ENCODE results near the gene GRK6.

DNA sequence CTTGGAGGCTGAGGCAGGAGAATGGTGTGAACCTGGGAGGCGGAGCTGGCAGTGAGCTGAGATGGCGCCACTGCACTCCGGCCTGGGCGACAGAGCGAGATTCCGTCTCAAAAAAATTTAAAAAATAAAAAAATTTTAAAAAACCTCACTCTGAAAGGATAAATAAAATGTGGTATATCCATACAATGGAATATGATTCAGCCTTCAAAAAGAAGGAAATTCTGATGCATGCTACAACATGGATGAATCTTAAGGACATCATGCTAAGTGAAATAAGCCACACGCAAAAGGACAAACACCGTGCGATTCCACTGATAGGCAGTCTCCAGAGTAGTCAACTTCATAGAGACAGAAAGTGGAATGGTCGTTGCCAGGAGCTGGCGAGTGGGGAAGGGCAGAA is 38.6 kb downstream of the GRK6 start:
- TF ChIP-seq, protein P1, sequence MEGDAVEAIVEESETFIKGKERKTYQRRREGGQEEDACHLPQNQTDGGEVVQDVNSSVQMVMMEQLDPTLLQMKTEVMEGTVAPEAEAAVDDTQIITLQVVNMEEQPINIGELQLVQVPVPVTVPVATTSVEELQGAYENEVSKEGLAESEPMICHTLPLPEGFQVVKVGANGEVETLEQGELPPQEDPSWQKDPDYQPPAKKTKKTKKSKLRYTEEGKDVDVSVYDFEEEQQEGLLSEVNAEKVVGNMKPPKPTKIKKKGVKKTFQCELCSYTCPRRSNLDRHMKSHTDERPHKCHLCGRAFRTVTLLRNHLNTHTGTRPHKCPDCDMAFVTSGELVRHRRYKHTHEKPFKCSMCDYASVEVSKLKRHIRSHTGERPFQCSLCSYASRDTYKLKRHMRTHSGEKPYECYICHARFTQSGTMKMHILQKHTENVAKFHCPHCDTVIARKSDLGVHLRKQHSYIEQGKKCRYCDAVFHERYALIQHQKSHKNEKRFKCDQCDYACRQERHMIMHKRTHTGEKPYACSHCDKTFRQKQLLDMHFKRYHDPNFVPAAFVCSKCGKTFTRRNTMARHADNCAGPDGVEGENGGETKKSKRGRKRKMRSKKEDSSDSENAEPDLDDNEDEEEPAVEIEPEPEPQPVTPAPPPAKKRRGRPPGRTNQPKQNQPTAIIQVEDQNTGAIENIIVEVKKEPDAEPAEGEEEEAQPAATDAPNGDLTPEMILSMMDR (conservative IDR thresholded peaks at IDR 0.05; ENCODE audit: low read depth, low read length) = no peak
- TF ChIP-seq USF2 (IDR thresholded peaks at IDR 0.05; ENCODE audit: low read depth, low read length) (no peak), POLR2A (IDR thresholded peaks at IDR 0.05; ENCODE audit: low read depth, low read length) (no peak), RAD21 (IDR thresholded peaks at IDR 0.05; ENCODE audit: low read length) (no peak), MXI1 (IDR thresholded peaks at IDR 0.05; ENCODE audit: borderline replicate concordance, low read depth, low read length) (no peak), SMC3 (IDR thresholded peaks at IDR 0.05; ENCODE audit: low read depth, low read length) (no peak), CEBPB (IDR thresholded peaks at IDR 0.05; ENCODE audit: low read depth, low read length) (no peak), FOS (IDR thresholded peaks at IDR 0.05; ENCODE audit: low read depth, low read length) (no peak), RCOR1 (IDR thresholded peaks at IDR 0.05; ENCODE audit: insufficient replicate concordance, low read length) (no peak), ELK1 (IDR thresholded peaks at IDR 0.05; ENCODE audit: borderline replicate concordance, low read depth, low read length) (no peak), RFX5 (IDR thresholded peaks at IDR 0.05; ENCODE audit: low read depth, low read length) (no peak), BHLHE40 (IDR thresholded peaks at IDR 0.05; ENCODE audit: low read depth, low read length) (no peak)
